ENCODE results near the gene CAMKMT. TPM values are rescaled to one million over a fixed set of nuclear protein-coding genes. Genes with fewer than 3 reads are reported as not detected.

CAMKMT gene
- 1 to 10 TPM; 2.6 to 9.5 (median 5.2) TPM for total RNA-seq

GRCh38 chr2:44361330-44362206 is at the start of gene CAMKMT, which contains the start of gene PREPL:
Gene CAMKMT, plus strand, starts transcription at chr2:44361947.
Gene PREPL, minus strand, starts transcription at chr2:44361494. Its CDS starts 15,152 bp downstream, at chr2:44346342.
- peak within 1 kb of the TSS; percentile 93 to 96 (median 94) for H3K27ac ChIP-seq
- TF ChIP-seq CTCF (IDR thresholded peaks at IDR 0.05 in 4 of 5, conservative IDR thresholded peaks at IDR 0.05 in 1 of 5) (no peak), POLR2A (IDR thresholded peaks at IDR 0.05) (peak; percentile 73 to 87)
- in situ Hi-C loops (cut with MboI; ENCODE audit: low sequenced_read_pairs in 4 of 4) (no loop called here), intact Hi-C loops (cut with DNase I; ENCODE audit: low total_unique reads) (loop anchor here (2.0 to 5.0 kb wide), 4 partner anchors 194 to 881 kb away; partner anchors contain the start of gene PPM1B)
- H3K4me1 ChIP-seq, result peaks cover 44 to 47% of the 10 kb centered on the region in 2 donors
- peak within 1 kb of the TSS; percentile 64 to 96 (median 86) for H3K4me3 ChIP-seq
- ATAC-seq (peak; percentile 94 to 95), DNase-seq (peak; percentile 98 to 99)
- no peaks in the 10 kb centered on the region for H3K9me3 ChIP-seq
- no peaks in the 10 kb centered on the region for H3K36me3 ChIP-seq
- no peaks in the 10 kb centered on the region for H3K27me3 ChIP-seq

- TF ChIP-seq POLR2A (IDR thresholded peaks at IDR 0.05) (no peak), CTCF (IDR thresholded peaks at IDR 0.05 in 4 of 5, conservative IDR thresholded peaks at IDR 0.05 in 1 of 5) (no peak)
- no peak overlapping the region for H3K27ac ChIP-seq
- ATAC-seq, result no peak
- H3K4me3 ChIP-seq, result no peak overlapping the region
- H3K27me3 ChIP-seq, result no peaks in the 10 kb centered on the region
- intact Hi-C loops (cut with DNase I; ENCODE audit: low total_unique reads), result no loop called here
- in situ Hi-C loops (cut with MboI; ENCODE audit: low sequenced_read_pairs in 4 of 4), result no loop called here
- H3K9me3 ChIP-seq, result peaks cover 0 to 6% (median 5%) of the 10 kb centered on the region in 3 donors
- no peaks in the 10 kb centered on the region for H3K4me1 ChIP-seq
- peaks cover 0 to 90% of the 10 kb centered on the region in 2 donors for H3K36me3 ChIP-seq
- no peak for DNase-seq
Measured at GRCh38 chr2:44314362-44314761, 47.4 kb upstream of the CAMKMT start.

- peaks cover 0 to 2% (median 0%) of the 10 kb centered on the region in 3 donors for H3K9me3 ChIP-seq
- in situ Hi-C loops (cut with MboI; ENCODE audit: low sequenced_read_pairs in 4 of 4), result no loop called here
- no peak for ATAC-seq
- no peak overlapping the region for H3K27ac ChIP-seq
- H3K4me1 ChIP-seq, result no peaks in the 10 kb centered on the region
- intact Hi-C loops (cut with DNase I; ENCODE audit: low total_unique reads), result no loop called here
- DNase-seq, result no peak
- H3K27me3 ChIP-seq, result no peaks in the 10 kb centered on the region
- TF ChIP-seq CTCF (IDR thresholded peaks at IDR 0.05 in 4 of 5, conservative IDR thresholded peaks at IDR 0.05 in 1 of 5) (no peak), POLR2A (IDR thresholded peaks at IDR 0.05) (no peak)
- H3K36me3 ChIP-seq, result peaks cover 0 to 91% of the 10 kb centered on the region in 2 donors
- no peak overlapping the region for H3K4me3 ChIP-seq
Measured at GRCh38 chr2:44315945-44316344, 45.8 kb upstream of the CAMKMT start.

- H3K4me1 ChIP-seq, result peaks cover 7 to 11% of the 10 kb centered on the region in 2 donors
- in situ Hi-C loops (cut with MboI; ENCODE audit: low sequenced_read_pairs in 4 of 4) (no loop called here), intact Hi-C loops (cut with DNase I; ENCODE audit: low total_unique reads) (no loop called here)
- ATAC-seq, result no peak
- no peaks in the 10 kb centered on the region for H3K9me3 ChIP-seq
- H3K27ac ChIP-seq, result no peak overlapping the region
- TF ChIP-seq POLR2A (IDR thresholded peaks at IDR 0.05) (no peak), CTCF (IDR thresholded peaks at IDR 0.05 in 4 of 5, conservative IDR thresholded peaks at IDR 0.05 in 1 of 5) (no peak)
- H3K36me3 ChIP-seq, result peaks cover 2 to 82% of the 10 kb centered on the region in 2 donors
- no peak overlapping the region for H3K4me3 ChIP-seq
- DNase-seq, result no peak
- H3K27me3 ChIP-seq, result no peaks in the 10 kb centered on the region
Measured at GRCh38 chr2:44320832-44321231, 40.9 kb upstream of the CAMKMT start.

Measured in gastrocnemius medialis (tissue), 4 donors.